Suppressor macrophage treated with lipopolysaccharide for 4 hours (primary cell): ENCODE measurements around the gene BMERB1.
A peak's percentile ranks its signal among the peaks of the same experiment; 100 is the strongest.
"Not testable (repeated sequence)": the region's sequence is repeated elsewhere in the genome, so short reads cannot be mapped to it uniquely, and the experiment has no call there.

Source experiments
- DNase-seq: peaks from one replicate; pipeline ENCODE4 v3.0.0-alpha.2; 2020

BMERB1 gene

GRCh38 chr16:15598648-15599190, 164.3 kb downstream of the BMERB1 start:
- DNase-seq: no peak

- DNase-seq: no peak
These were observed 165.1 kb downstream of the BMERB1 start for GRCh38 chr16:15599303-15600070.

GRCh38 chr16:15601212-15601879, 167.0 kb downstream of the BMERB1 start:
- DNase-seq: no peak

- DNase-seq: no peak
These were observed 168.1 kb downstream of the BMERB1 start for GRCh38 chr16:15602285-15603044.

GRCh38 chr16:15604460-15605440, 170.4 kb downstream of the BMERB1 start:
- DNase-seq: no peak

GRCh38 chr16:15605839-15606517, 171.6 kb downstream of the BMERB1 start:
- DNase-seq: no peak

- DNase-seq: no peak
These were observed 172.3 kb downstream of the BMERB1 start for GRCh38 chr16:15606518-15607220.

GRCh38 chr16:15607221-15607699, 172.9 kb downstream of the BMERB1 start:
- DNase-seq: not testable (repeated sequence)

GRCh38 chr16:15607700-15608396, 173.5 kb downstream of the BMERB1 start:
- peak; percentile 92 for DNase-seq

- DNase-seq: no peak
These were observed 174.3 kb downstream of the BMERB1 start for GRCh38 chr16:15608398-15609285.

GRCh38 chr16:15609286-15609649, 174.9 kb downstream of the BMERB1 start:
- DNase-seq: no peak

- DNase-seq: peak; percentile 50
These were observed 176.0 kb downstream of the BMERB1 start for GRCh38 chr16:15610369-15610871.

GRCh38 chr16:15611610-15612009, 177.2 kb downstream of the BMERB1 start:
- DNase-seq: no peak

- DNase-seq: no peak
These were observed 179.3 kb downstream of the BMERB1 start for GRCh38 chr16:15613676-15614075.

- DNase-seq: no peak
These were observed 181.6 kb downstream of the BMERB1 start for GRCh38 chr16:15616012-15616411.

- DNase-seq: peak; percentile 25
These were observed 182.2 kb downstream of the BMERB1 start for GRCh38 chr16:15616475-15617165.

- no peak for DNase-seq
These were observed 183.5 kb downstream of the BMERB1 start for GRCh38 chr16:15617901-15618300.

GRCh38 chr16:15618392-15618791, 184.0 kb downstream of the BMERB1 start:
- no peak for DNase-seq
